Measurements from ENCODE around the gene GNAL.
"Not testable (repeated sequence)": the region's sequence is repeated elsewhere in the genome, so short reads cannot be mapped to it uniquely, and the experiment has no call there.

Gene GNAL

GRCh38 chr18:11669948-11670275 lies 19.2 kb upstream of the GNAL start:
- no peak for DNase-seq

DNA sequence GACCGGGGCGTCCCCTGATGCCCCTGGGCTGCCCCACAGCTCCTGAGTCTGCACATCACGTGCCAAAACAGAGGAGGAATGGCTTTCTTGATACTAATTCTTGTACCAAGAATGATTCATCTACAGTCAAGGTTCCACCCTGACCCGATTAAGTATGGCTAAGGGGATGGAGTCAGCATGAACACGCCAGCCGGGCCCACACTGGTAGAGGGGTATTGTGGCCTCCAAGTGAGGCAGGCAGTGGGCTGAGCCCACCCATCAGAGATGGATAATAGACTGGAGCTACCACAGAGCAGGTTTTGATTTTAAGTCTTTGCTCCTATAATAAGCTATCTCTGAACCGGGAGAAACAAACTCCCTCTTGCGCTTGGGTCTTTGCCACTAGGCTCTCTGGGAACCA lies 17.9 kb upstream of the GNAL start:
- DNase-seq = no peak

GRCh38 chr18:11672198-11672597 lies 16.9 kb upstream of the GNAL start:
- no peak for DNase-seq

- DNase-seq = no peak
Measured at GRCh38 chr18:11672846-11673454, 16.1 kb upstream of the GNAL start.

- DNase-seq = no peak
Measured at GRCh38 chr18:11673560-11673959, 15.5 kb upstream of the GNAL start.

DNA sequence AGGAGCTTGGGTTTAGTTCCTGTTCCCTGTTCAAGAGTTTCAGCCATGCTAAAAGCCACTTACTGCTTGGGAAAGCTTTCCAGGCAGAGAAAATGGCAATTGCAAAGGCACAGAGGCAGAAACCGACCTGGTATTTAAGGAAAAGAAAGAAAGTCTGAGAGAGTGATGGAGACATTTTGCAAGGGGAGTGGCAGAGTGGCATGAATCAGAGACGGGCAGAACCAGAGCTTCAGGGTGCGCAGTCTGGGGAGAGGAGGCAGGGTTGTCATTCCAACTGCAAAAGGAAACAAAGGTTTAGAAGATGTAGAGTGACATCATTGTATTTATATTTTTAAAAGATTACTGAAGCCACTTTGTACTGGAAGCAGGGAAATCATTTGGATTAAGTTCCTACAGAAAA lies 14.9 kb upstream of the GNAL start:
- DNase-seq = no peak

- DNase-seq = no peak
Measured at GRCh38 chr18:11676386-11676785, 12.7 kb upstream of the GNAL start.

GRCh38 chr18:11676867-11677266 lies 12.2 kb upstream of the GNAL start:
- DNase-seq = no peak

- DNase-seq = no peak
Measured at GRCh38 chr18:11678211-11678610, 10.9 kb upstream of the GNAL start.

- DNase-seq = no peak
Measured at GRCh38 chr18:11689669-11690565, 853 bp downstream of the GNAL start.

GRCh38 chr18:11690660-11691059 lies 1.6 kb downstream of the GNAL start:
- not testable (repeated sequence) for DNase-seq

DNA sequence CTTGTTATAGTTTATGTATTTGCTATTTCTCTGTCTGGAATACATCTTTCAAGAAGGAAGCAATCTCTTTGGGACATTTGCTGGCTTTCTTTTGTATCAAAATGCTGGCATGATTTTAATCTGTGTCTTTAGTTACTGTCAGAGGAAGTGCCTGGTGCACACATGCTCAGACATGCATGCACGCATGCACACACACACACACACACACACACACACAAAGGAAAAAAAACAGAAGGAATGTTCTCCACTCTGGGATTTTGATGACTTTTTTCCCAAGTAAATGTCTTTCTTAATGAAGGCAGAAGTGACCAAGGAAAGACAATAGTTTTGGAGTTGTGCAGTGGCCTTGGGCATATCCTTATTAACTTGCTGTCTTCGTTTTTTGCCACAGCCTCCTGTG lies 6.7 kb downstream of the GNAL start:
- DNase-seq = no peak

DNA sequence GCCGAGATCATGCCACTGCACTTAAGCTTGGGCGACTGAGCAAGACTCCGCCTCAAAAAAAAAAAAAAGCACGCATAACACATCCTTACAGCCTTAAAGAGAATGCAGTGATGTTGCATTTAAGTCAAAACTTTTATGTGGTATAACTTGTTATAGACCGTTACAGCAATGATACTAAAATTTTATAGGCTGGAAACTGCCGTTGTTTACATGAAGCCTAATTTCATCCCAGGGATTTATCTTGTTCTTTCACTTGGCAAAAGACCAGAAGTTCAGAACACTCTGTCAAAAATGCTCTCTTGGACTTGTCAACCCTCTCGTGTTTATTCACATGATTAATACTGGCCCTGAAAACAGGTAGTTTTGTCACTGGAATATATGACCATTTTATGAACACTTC lies 7.4 kb downstream of the GNAL start:
- DNase-seq = no peak

DNA sequence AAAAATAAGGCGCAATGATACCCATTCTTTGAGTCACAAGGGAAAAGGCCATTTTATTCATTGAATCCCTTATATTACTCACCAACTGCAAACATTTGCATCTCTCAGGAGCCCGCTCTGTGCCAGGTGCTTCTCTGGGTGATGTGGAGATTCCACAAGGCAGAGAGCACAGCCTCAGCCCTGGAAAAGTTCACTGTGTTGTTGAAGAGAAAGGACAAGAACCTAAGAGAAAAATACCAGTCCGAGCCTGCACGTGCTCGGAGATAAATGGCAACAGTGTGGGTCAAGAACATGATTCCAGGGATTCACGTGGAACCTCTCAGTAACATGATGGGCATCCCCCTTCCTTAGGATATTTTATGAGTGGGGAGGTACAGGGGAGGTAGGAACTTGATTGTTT lies 11.8 kb downstream of the GNAL start:
- no peak for DNase-seq

- DNase-seq = no peak
Measured at GRCh38 chr18:11710578-11710977, 21.5 kb downstream of the GNAL start.

GRCh38 chr18:11713756-11714155 lies 24.7 kb downstream of the GNAL start:
- no peak for DNase-seq

GRCh38 chr18:11714244-11714918 lies 25.3 kb downstream of the GNAL start:
- no peak for DNase-seq

- not testable (repeated sequence) for DNase-seq
Measured at GRCh38 chr18:11716767-11717315, 27.8 kb downstream of the GNAL start.

- DNase-seq = no peak
Measured at GRCh38 chr18:11719050-11719449, 30.0 kb downstream of the GNAL start.

DNA sequence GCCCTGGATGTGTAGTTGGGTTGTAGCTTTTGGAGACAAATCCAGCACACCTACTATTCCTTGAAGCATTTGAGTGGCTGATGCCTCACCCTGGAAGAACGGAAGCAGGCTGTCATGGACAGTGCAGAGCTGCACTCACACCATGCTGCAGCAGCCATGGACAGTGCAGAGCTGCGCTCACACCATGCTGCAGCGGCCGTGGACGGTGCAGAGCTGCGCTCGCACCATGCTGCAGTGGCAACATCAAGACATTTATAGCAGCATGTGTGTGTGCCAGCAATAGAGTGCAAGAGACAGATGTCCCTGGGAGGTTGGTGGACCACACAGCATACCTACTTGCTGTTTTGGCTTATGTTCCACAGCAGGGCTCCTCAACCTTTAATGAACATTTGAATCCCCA lies 30.6 kb downstream of the GNAL start:
- no peak for DNase-seq

GRCh38 chr18:11721720-11722119 lies 32.7 kb downstream of the GNAL start:
- DNase-seq = no peak

DNA sequence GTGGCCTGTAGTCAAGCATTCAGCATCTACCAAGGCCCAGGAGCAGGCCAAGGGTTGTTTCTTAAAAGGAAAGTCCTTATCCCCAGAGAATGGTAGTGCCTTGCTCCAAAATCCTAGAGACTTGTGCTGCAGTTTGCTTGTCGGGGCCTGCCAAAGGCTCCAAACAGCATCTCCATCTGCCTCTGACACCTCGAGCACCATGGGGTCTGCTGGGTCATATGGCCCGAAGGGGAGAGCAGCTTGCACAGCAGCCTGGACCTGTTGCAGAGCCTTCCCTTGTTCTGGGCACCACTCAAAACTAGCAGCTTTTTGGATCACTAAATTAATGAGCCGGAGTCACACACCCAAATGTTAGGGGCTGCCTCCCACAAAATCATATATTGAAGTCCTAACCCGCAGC lies 35.7 kb downstream of the GNAL start:
- no peak for DNase-seq

- DNase-seq = no peak
Measured at GRCh38 chr18:11726556-11726955, 37.5 kb downstream of the GNAL start.

DNA sequence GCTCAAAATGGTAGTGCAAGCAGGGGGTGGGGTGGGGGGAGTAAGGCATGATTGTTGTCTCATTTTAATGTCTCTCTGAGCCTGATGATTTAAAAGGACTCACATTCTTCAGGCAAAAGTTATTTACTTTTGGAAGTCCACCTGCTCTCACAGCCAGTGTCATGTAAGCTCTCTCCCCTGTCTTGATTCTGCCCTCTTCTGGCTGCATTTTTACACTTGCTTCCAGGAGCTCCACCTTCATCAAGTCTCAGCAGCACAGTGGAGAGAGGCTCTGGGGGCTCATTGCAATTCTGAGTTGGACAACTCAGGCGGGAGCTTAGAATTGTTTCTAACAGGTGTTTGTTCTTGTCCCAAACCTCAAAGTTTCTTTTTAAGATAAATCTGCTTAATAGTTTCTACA lies 39.2 kb downstream of the GNAL start:
- no peak for DNase-seq

All from CD4-positive, alpha-beta T cell treated with Interleukin-17A for 4 hours (primary cell).